Keratinocyte (primary cell): Measurements from ENCODE around the gene PRAMEF12. TPM values are rescaled to one million over a fixed set of nuclear protein-coding genes. Genes with fewer than 3 reads are reported as not detected.
"Not testable (repeated sequence)": the region's sequence is repeated elsewhere in the genome, so short reads cannot be mapped to it uniquely, and the experiment has no call there.

Experiments used
- DNase-seq: peaks from one replicate; pipeline ENCODE4 v3.0.0-alpha.2; 2011; ENCODE audit warnings: low read depth, missing footprints, low spot score
- FAIRE-seq: peaks from 2 replicates; lab custom pipeline; 2011; peaks lifted over from hg19 to GRCh38; lab: Jason Lieb, UNC
- H2AFZ ChIP-seq: 2 replicates; pipeline ENCODE4 v1.6.0; 2012; ENCODE audit warnings: low read length, control low read depth, inconsistent platforms; ENCODE audit not compliant: control insufficient read depth
- H3K27ac ChIP-seq: 2 replicates; pipeline ENCODE4 v1.5.1; 2011; ENCODE audit warnings: low read length; ENCODE audit not compliant: control insufficient read depth, insufficient read depth
- H3K27me3 ChIP-seq: 3 replicates; pipeline ENCODE4 v1.6.0; 2011; ENCODE audit warnings: low read length; ENCODE audit not compliant: control insufficient read depth, insufficient read depth; ENCODE audit errors: extremely low read depth
- H3K36me3 ChIP-seq, 2 experiments: 2 replicates in 1 of 2; 3 replicates in 1 of 2; pipeline ENCODE4 v1.5.1; 2011; ENCODE audit warnings: low read length in 2 of 2, mild to moderate bottlenecking in 1 of 2; ENCODE audit not compliant: control insufficient read depth in 2 of 2, insufficient read depth in 2 of 2; ENCODE audit errors: extremely low read depth in 1 of 2
- H3K4me1 ChIP-seq: 3 replicates; pipeline ENCODE4 v1.5.1; 2011; ENCODE audit warnings: low read length; ENCODE audit not compliant: control insufficient read depth, insufficient read depth; ENCODE audit errors: extremely low read depth
- H3K4me2 ChIP-seq: 3 replicates; pipeline ENCODE4 v1.6.0; 2011; ENCODE audit warnings: low read depth, low read length; ENCODE audit not compliant: control insufficient read depth, insufficient read depth; ENCODE audit errors: extremely low read depth
- H3K4me3 ChIP-seq, 3 experiments: fragments of 200-600 bp in 1 of 3; sonication (generic) in 1 of 3; 2 replicates in 2 of 3; 3 replicates in 1 of 3; pipeline ENCODE4 v1.5.1; 2011 to 2016; ENCODE audit warnings: low read length in 3 of 3, mild to moderate bottlenecking in 3 of 3, control low read depth in 2 of 3, inconsistent platforms in 1 of 3, low read depth in 1 of 3, mixed read lengths in 1 of 3, mixed run types in 1 of 3, moderate library complexity in 1 of 3; ENCODE audit not compliant: control insufficient read depth in 2 of 3, insufficient read depth in 2 of 3; ENCODE audit errors: extremely low read depth in 1 of 3
- H3K79me2 ChIP-seq: 2 replicates; pipeline ENCODE4 v1.6.0; 2012; ENCODE audit warnings: low read length; ENCODE audit not compliant: control insufficient read depth, insufficient read depth
- H3K9ac ChIP-seq: 3 replicates; pipeline ENCODE4 v1.6.0; 2011; ENCODE audit warnings: low read length; ENCODE audit not compliant: control insufficient read depth, insufficient read depth; ENCODE audit errors: extremely low read depth
- H3K9me1 ChIP-seq: 3 replicates; pipeline ENCODE4 v1.6.0; 2011; ENCODE audit warnings: low read length; ENCODE audit not compliant: control insufficient read depth, insufficient read depth; ENCODE audit errors: extremely low read depth
- H3K9me3 ChIP-seq: 2 replicates; pipeline ENCODE4 v1.5.1; 2012; ENCODE audit warnings: low read depth, low read length; ENCODE audit not compliant: control insufficient read depth
- H4K20me1 ChIP-seq: 3 replicates; pipeline ENCODE4 v1.6.0; 2011; ENCODE audit warnings: low read length; ENCODE audit not compliant: control insufficient read depth, insufficient read depth; ENCODE audit errors: extremely low read depth
- EZH2 ChIP-seq: IDR thresholded peaks from one replicate; pipeline ENCODE4 v1.6.1; 2012; ENCODE audit warnings: inconsistent platforms, mild to moderate bottlenecking, low read length, moderate library complexity
- dilution Hi-C: fragments of 300-500 bp; cut with MboI; formaldehyde crosslinking; loops from one replicate; pipeline ENCODE4 v1.7.0; 2020; ENCODE audit warnings: low sequenced_read_pairs; ENCODE audit not compliant: extremely low pct_ligation_motif_present
- polyA plus RNA-seq, 5 experiments: library from polyadenylated mRNA; depleted of rRNA in 3 of 5; stranded (reverse) in 3 of 5; stranded (forward) in 1 of 5; unstranded in 1 of 5; fragments of >200 nt; gene quantifications; 1 replicate in 1 of 5; 2 replicates in 3 of 5; 3 replicates in 1 of 5; pipeline versions ENCODE4 v1.2.1 to v1.2.3, GENCODE V29; 2011 to 2012; ENCODE audit warnings: missing spikeins in 2 of 5, low read depth in 1 of 5, low replicate concordance in 1 of 5
- TF ChIP-seq, protein P1 (sequence below), 3 experiments: IDR thresholded peaks in 1 of 3; conservative IDR thresholded peaks in 1 of 3; optimal IDR thresholded peaks in 1 of 3; 2 replicates in 2 of 3; 3 replicates in 1 of 3; pipeline versions ENCODE3 to v1.5.1; 2011; ENCODE audit warnings: low read length in 3 of 3, mild to moderate bottlenecking in 3 of 3, moderate library complexity in 2 of 3, control low read depth in 1 of 3, inconsistent platforms in 1 of 3; ENCODE audit not compliant: insufficient read depth in 2 of 3; ENCODE audit errors: extremely low read depth in 1 of 3

The PRAMEF12 gene
- polyA plus RNA-seq, 1 donor (not counting 4 experiments of a cell fraction or from before 2014, with no cell fraction given): not detected

DNA sequence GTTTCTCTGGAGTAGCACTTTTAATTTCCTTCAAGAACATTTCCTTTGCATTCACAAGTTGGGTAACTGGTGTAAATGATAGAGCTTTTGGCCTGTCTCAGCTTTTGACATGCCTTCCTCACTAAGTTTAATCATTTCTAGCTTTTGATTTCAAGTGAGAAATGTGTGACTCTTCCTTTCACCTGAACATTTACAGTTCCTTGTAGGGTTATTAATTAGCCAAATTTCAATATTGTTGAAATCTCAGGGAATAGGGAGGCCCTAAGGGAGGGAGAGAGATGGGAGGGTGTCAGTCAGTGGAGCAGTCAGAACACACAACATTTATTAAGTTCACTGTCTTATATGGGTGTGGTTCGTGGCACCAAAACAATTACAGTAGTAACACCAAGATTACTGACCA lies 43.4 kb upstream of the PRAMEF12 start:
- no peaks in the 10 kb centered on the region for H3K27me3 ChIP-seq
- H3K9me3 ChIP-seq: no peaks in the 10 kb centered on the region
- no peak overlapping the region for H3K27ac ChIP-seq
- DNase-seq (no peak), FAIRE-seq (no peak)
- no peak overlapping the region for H3K4me2 ChIP-seq
- no peak overlapping the region for H2AFZ ChIP-seq
- H3K79me2 ChIP-seq: no peaks in the 10 kb centered on the region
- no peak overlapping the region for H3K9ac ChIP-seq
- TF ChIP-seq, protein P1, sequence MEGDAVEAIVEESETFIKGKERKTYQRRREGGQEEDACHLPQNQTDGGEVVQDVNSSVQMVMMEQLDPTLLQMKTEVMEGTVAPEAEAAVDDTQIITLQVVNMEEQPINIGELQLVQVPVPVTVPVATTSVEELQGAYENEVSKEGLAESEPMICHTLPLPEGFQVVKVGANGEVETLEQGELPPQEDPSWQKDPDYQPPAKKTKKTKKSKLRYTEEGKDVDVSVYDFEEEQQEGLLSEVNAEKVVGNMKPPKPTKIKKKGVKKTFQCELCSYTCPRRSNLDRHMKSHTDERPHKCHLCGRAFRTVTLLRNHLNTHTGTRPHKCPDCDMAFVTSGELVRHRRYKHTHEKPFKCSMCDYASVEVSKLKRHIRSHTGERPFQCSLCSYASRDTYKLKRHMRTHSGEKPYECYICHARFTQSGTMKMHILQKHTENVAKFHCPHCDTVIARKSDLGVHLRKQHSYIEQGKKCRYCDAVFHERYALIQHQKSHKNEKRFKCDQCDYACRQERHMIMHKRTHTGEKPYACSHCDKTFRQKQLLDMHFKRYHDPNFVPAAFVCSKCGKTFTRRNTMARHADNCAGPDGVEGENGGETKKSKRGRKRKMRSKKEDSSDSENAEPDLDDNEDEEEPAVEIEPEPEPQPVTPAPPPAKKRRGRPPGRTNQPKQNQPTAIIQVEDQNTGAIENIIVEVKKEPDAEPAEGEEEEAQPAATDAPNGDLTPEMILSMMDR (optimal IDR thresholded peaks at IDR 0.05 in 1 of 3, IDR thresholded peaks at IDR 0.05 in 1 of 3, conservative IDR thresholded peaks at IDR 0.05 in 1 of 3; ENCODE audit: extremely low read depth in 1 of 3, insufficient read depth in 2 of 3, low read length in 3 of 3): no peak
- no peak for TF ChIP-seq EZH2
- H3K4me1 ChIP-seq: no peaks in the 10 kb centered on the region
- no peaks in the 10 kb centered on the region for H3K9me1 ChIP-seq
- no peak overlapping the region for H3K4me3 ChIP-seq
- dilution Hi-C loops: no loop called here
- no peaks in the 10 kb centered on the region for H3K36me3 ChIP-seq
- no peaks in the 10 kb centered on the region for H4K20me1 ChIP-seq

DNA sequence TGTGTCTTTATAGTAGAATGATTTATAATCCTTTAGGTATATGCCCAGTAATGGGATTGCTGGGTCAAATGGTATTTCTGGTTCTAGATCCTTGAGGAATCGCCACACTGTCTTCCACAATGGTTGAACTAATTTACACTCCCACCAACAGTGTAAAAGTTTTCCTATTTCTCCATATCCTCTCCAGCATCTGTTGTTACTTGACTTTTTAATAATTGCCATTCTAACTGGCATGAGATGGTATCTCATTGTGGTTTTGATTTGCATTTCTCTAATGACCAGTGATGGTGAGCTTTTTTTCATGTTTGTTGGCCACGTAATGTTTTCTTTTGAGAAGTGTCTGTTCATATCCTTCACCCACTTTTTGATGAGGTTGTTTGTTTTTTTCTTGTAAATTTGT lies 42.5 kb upstream of the PRAMEF12 start:
- dilution Hi-C loops, H2AFZ ChIP-seq, H3K36me3 ChIP-seq, H3K79me2 ChIP-seq, H3K9me3 ChIP-seq, H3K9me1 ChIP-seq, FAIRE-seq, H4K20me1 ChIP-seq, DNase-seq, H3K4me3 ChIP-seq, H3K27me3 ChIP-seq, H3K4me2 ChIP-seq, H3K9ac ChIP-seq, H3K27ac ChIP-seq, H3K4me1 ChIP-seq: not testable (repeated sequence)

DNA sequence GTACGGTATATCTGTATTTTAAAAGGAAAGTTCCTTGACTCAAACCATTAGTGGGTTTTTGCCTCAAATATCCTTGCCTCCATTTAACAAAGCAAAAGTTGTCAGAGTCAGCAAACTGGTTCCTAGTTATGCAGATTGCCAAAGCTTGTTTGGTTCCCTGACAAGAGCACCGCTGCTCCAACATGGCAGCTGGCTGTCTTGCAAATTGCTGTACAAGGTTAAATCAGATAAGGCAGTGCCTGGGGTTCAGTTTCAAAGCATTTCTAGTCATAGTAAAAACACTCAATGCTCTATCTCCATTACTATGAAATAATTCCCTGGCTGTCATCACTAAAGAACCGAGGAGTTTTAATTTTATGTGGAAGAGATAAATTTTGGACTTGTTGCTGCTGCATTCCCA lies 38.9 kb upstream of the PRAMEF12 start:
- TF ChIP-seq, protein P1 (optimal IDR thresholded peaks at IDR 0.05 in 1 of 3, IDR thresholded peaks at IDR 0.05 in 1 of 3, conservative IDR thresholded peaks at IDR 0.05 in 1 of 3; ENCODE audit: extremely low read depth in 1 of 3, insufficient read depth in 2 of 3, low read length in 3 of 3): no peak
- no peak for TF ChIP-seq EZH2
- Histone ChIP-seq H3K9me3 (no peaks in the 10 kb centered on the region), H3K36me3 (no peaks in the 10 kb centered on the region), H3K4me1 (no peaks in the 10 kb centered on the region), H3K79me2 (no peaks in the 10 kb centered on the region), H2AFZ (no peak overlapping the region), H3K4me2 (no peak overlapping the region), H3K9me1 (no peaks in the 10 kb centered on the region), H3K27ac (no peak overlapping the region), H4K20me1 (no peaks in the 10 kb centered on the region), H3K9ac (no peak overlapping the region), H3K27me3 (no peaks in the 10 kb centered on the region), H3K4me3 (no peak overlapping the region)
- dilution Hi-C loops: no loop called here
- DNase-seq: no peak
- FAIRE-seq: no peak
